A549 (cell line): ENCODE results near the gene BST1. TPM values are rescaled to one million over a fixed set of nuclear protein-coding genes. Genes with fewer than 3 reads are reported as not detected.

Source experiments
- ATAC-seq, 2 experiments: fragments of 200-7000 bp in 1 of 2; fragments of >200 bp in 1 of 2; cut with Nextera tagmentation in 1 of 2; cut with Tn5 transposase in 1 of 2; 3 replicates each; pipeline versions ENCODE4 v1.8.0 to v1.9.1; 2018 to 2020; ENCODE audit warnings: mild to moderate bottlenecking in 1 of 2, moderate library complexity in 1 of 2
- CTCF ChIA-PET: fragments of 300-600 bp; sonication (Branson Sonifier 250); formaldehyde crosslinking; extraction: SDS; loops from one replicate; lab custom pipeline; 2021; ENCODE audit warnings: antibody characterized with exemption, inconsistent platforms; lab: Yijun Ruan, JAX
- POLR2A ChIA-PET: fragments of 350-600 bp; formaldehyde crosslinking; extraction: SDS; loops from one replicate; lab custom pipeline; 2021; ENCODE audit warnings: antibody characterized with exemption, inconsistent platforms; lab: Yijun Ruan, JAX
- DNase-seq, 2 experiments: peaks; one replicate each; pipeline versions ENCODE4 v3.0.0 to v3.0.0-alpha.2; 2011 to 2016; ENCODE audit warnings: low read depth in 1 of 2, low spot score in 1 of 2
- FAIRE-seq: peaks from 2 replicates; lab custom pipeline; 2011; peaks lifted over from hg19 to GRCh38; lab: Jason Lieb, UNC
- H3K27ac ChIP-seq, 2 experiments: fragments of >200 bp; sonication (Bioruptor Twin); formaldehyde crosslinking; 3 replicates each; pipeline ENCODE4 v1.5.1; 2016 to 2017
- H3K4me1 ChIP-seq: fragments of >200 bp; sonication (Bioruptor Twin); formaldehyde crosslinking; 3 replicates; pipeline ENCODE4 v1.6.1; 2016
- H3K4me2 ChIP-seq: fragments of >200 bp; sonication (Bioruptor Twin); formaldehyde crosslinking; 3 replicates; pipeline ENCODE4 v1.6.1; 2016
- H3K4me3 ChIP-seq: fragments of >200 bp; sonication (Bioruptor Twin); formaldehyde crosslinking; 3 replicates; pipeline ENCODE4 v1.5.1; 2016
- H3K9me3 ChIP-seq: fragments of >200 bp; sonication (Bioruptor Twin); formaldehyde crosslinking; 3 replicates; pipeline ENCODE4 v1.6.1; 2016
- BCL3 ChIP-seq: fragments of >200 bp; sonication (Bioruptor Twin); formaldehyde crosslinking; IDR thresholded peaks from 3 replicates; pipeline ENCODE4 v1.6.1; 2016
- BHLHE40 ChIP-seq: IDR thresholded peaks from 2 replicates; pipeline ENCODE4 v1.6.1; 2012; ENCODE audit warnings: low read depth, low read length, inconsistent platforms
- CBX2 ChIP-seq: fragments of 200-600 bp; sonication (generic); IDR thresholded peaks from 2 replicates; pipeline ENCODE4 v1.6.1; 2016; ENCODE audit warnings: low read depth, mild to moderate bottlenecking, borderline replicate concordance
- CEBPB ChIP-seq, 2 experiments: fragments of >200 bp in 1 of 2; sonication (Bioruptor Twin) in 1 of 2; formaldehyde crosslinking in 1 of 2; IDR thresholded peaks; 2 replicates each; pipeline ENCODE4 v1.6.1; 2012 to 2016
- CHD2 ChIP-seq: fragments of 150-350 bp; IDR thresholded peaks from 2 replicates; pipeline ENCODE4 v1.6.1; 2014; ENCODE audit warnings: low read length; ENCODE audit not compliant: partially characterized antibody
- CHD4 ChIP-seq: fragments of 200-600 bp; sonication (generic); IDR thresholded peaks from 2 replicates; pipeline ENCODE4 v1.6.1; 2016; ENCODE audit warnings: antibody characterized with exemption, mild to moderate bottlenecking, borderline replicate concordance
- CTCF ChIP-seq: fragments of >200 bp; sonication (Bioruptor Twin); formaldehyde crosslinking; IDR thresholded peaks from 3 replicates; pipeline ENCODE4 v1.5.1; 2016
- EHF ChIP-seq: fragments of 250-450 bp; sonication (Bioruptor Pico); IDR thresholded peaks from 2 replicates; pipeline ENCODE4 v1.5.0; 2020; ENCODE audit warnings: mild to moderate bottlenecking
- ELK1 ChIP-seq: fragments of 150-350 bp; IDR thresholded peaks from 2 replicates; pipeline ENCODE4 v1.6.1; 2014; ENCODE audit warnings: low read depth, mild to moderate bottlenecking, low read length
- FOSL2 ChIP-seq, 2 experiments: fragments of 450-650 bp in 1 of 2; fragments of >200 bp in 1 of 2; sonication (Bioruptor Twin) in 1 of 2; formaldehyde crosslinking; IDR thresholded peaks; 2 replicates each; pipeline versions ENCODE4 v1.5.0 to v1.6.1; 2016 to 2020; ENCODE audit warnings: mild to moderate bottlenecking in 1 of 2, moderate library complexity in 1 of 2
- FOXS1 ChIP-seq: fragments of 250-450 bp; sonication (Bioruptor Pico); IDR thresholded peaks from 2 replicates; pipeline ENCODE4 v1.5.0; 2020; ENCODE audit warnings: mild to moderate bottlenecking, moderate library complexity
- HDAC2 ChIP-seq: fragments of 200-600 bp; sonication (generic); IDR thresholded peaks from 2 replicates; pipeline ENCODE4 v1.6.1; 2016
- HES2 ChIP-seq: fragments of >200 bp; sonication (Bioruptor Twin); formaldehyde crosslinking; IDR thresholded peaks from 2 replicates; pipeline ENCODE4 v1.6.1; 2016
- HOXA7 ChIP-seq: fragments of 250-450 bp; sonication (Bioruptor Pico); IDR thresholded peaks from 2 replicates; pipeline ENCODE4 v1.5.0; 2020; ENCODE audit warnings: mild to moderate bottlenecking, moderate library complexity
- HOXB13 ChIP-seq: fragments of 250-450 bp; sonication (Bioruptor Pico); IDR thresholded peaks from 2 replicates; pipeline ENCODE4 v1.5.0; 2020; ENCODE audit warnings: low read depth, mild to moderate bottlenecking, moderate library complexity
- JUN ChIP-seq, 2 experiments: fragments of >200 bp; sonication (Bioruptor Twin); formaldehyde crosslinking; IDR thresholded peaks; 2 replicates in 1 of 2; 3 replicates in 1 of 2; pipeline ENCODE4 v1.6.1; 2016 to 2017
- JUNB ChIP-seq: fragments of >200 bp; sonication (Bioruptor Twin); formaldehyde crosslinking; IDR thresholded peaks from 2 replicates; pipeline ENCODE4 v1.6.1; 2016
- MAFK ChIP-seq: fragments of 450-650 bp; IDR thresholded peaks from 2 replicates; pipeline ENCODE4 v1.6.1; 2014; ENCODE audit not compliant: partially characterized antibody
- MAX ChIP-seq: IDR thresholded peaks from 2 replicates; pipeline ENCODE4 v1.6.1; 2012
- NR3C1 ChIP-seq: fragments of >200 bp; sonication (Bioruptor Twin); formaldehyde crosslinking; IDR thresholded peaks from 3 replicates; pipeline ENCODE4 v1.6.1; 2017
- POLR2AphosphoS2 ChIP-seq: conservative IDR thresholded peaks from 2 replicates; pipeline ENCODE4 v1.6.1; 2012; ENCODE audit warnings: low read length, improper control_type of control experiment, inconsistent platforms
- RCOR1 ChIP-seq: fragments of 150-350 bp; IDR thresholded peaks from 2 replicates; pipeline ENCODE4 v1.6.1; 2014; ENCODE audit warnings: antibody characterized with exemption, low read length, low read depth
- RFX5 ChIP-seq: fragments of 450-650 bp; IDR thresholded peaks from 2 replicates; pipeline ENCODE4 v1.7.1; 2014; ENCODE audit warnings: antibody characterized with exemption, mild to moderate bottlenecking, moderate library complexity
- RNF2 ChIP-seq: fragments of 200-600 bp; sonication (generic); IDR thresholded peaks from 2 replicates; pipeline ENCODE4 v1.6.1; 2016; ENCODE audit warnings: low read depth, mild to moderate bottlenecking, antibody characterized with exemption, moderate library complexity, borderline replicate concordance
- TFCP2L1 ChIP-seq: fragments of 250-450 bp; sonication (Bioruptor Pico); IDR thresholded peaks from 2 replicates; pipeline ENCODE4 v1.5.0; 2021; ENCODE audit warnings: mild to moderate bottlenecking
- USF2 ChIP-seq: fragments of 450-650 bp; IDR thresholded peaks from 2 replicates; pipeline ENCODE4 v1.6.1; 2014; ENCODE audit warnings: antibody characterized with exemption
- ZFP36 ChIP-seq: fragments of 450-650 bp; IDR thresholded peaks from 2 replicates; pipeline ENCODE4 v1.6.1; 2014; ENCODE audit warnings: borderline replicate concordance; ENCODE audit not compliant: partially characterized antibody
- WGBS: methylation state at CpG from one replicate; pipeline ENCODE4 v1.1.6; 2017; ENCODE audit errors: missing lambda C conversion rate; 5-methylcytosine and 5-hydroxymethylcytosine counted together
- polyA plus RNA-seq, 4 experiments: library from polyadenylated mRNA; depleted of rRNA in 3 of 4; stranded (reverse); fragments of >200 nt; fragmentation: RNase III in 1 of 4; extraction: RNeasy Plus Mini Kit Qiagen cat#74134 plus additional on column Dnase treatment in 1 of 4; gene quantifications; 2 replicates in 3 of 4; 3 replicates in 1 of 4; pipeline ENCODE4 v1.2.3, GENCODE V29; 2011 to 2017

BST1 gene
- polyA plus RNA-seq, 2 of the 4 experiments (the other 2 are of a cell fraction): 11.7 to 16.0 TPM

- no peak for FAIRE-seq
- peak overlapping the region; percentile 92 to 100 for H3K27ac ChIP-seq
- H3K4me1 ChIP-seq: peaks cover 21% of the 10 kb centered on the region
- TF ChIP-seq TFCP2L1 (CRISPR knock-in tag): no peak
- no peak for TF ChIP-seq HES2
- no peak for TF ChIP-seq MAX
- TF ChIP-seq POLR2AphosphoS2: no peak
- no peak for TF ChIP-seq USF2
- TF ChIP-seq JUNB: no peak
- no peak for TF ChIP-seq BHLHE40
- TF ChIP-seq RCOR1: no peak
- no peak for TF ChIP-seq RFX5
- TF ChIP-seq CHD2: no peak
- no peak for TF ChIP-seq FOSL2 (IDR thresholded peaks at IDR 0.05)
- TF ChIP-seq FOSL2 (CRISPR knock-in tag; IDR thresholded peaks at IDR 0.05): no peak
- H3K4me2 ChIP-seq: peak overlapping the region; percentile 90
- no peak for ATAC-seq
- peak overlapping the region; percentile 69 for H3K4me3 ChIP-seq
- ChIA-PET POLR2A (no interaction called here), CTCF (no interaction called here)
- DNase-seq: no peak
- WGBS: 59% methylated on average over 2 of the region's 2 CpGs
- H3K9me3 ChIP-seq: no peaks in the 10 kb centered on the region
Measured at GRCh38 chr4:15683143-15683495, 19.7 kb upstream of the BST1 start.

GRCh38 chr4:15684498-15684897, 18.4 kb upstream of the BST1 start:
- FAIRE-seq (no peak), ATAC-seq (no peak), DNase-seq (no peak)
- TF ChIP-seq ZFP36 (no peak), CEBPB (IDR thresholded peaks at IDR 0.05) (no peak)
- no peak overlapping the region for H3K4me3 ChIP-seq
- peak overlapping the region in 1 of 2 experiments; percentile 56; a peak in 2 of 6 replicates for H3K27ac ChIP-seq
- WGBS: 85% methylated on average over 1 of the region's 1 CpG
- CTCF ChIA-PET: interaction anchor here (1.3 to 1.6 kb wide), 2 partner anchors 11 to 21 kb away, joined by 3 to 4 read pairs; no protein-coding TSS in a partner anchor
- H3K4me1 ChIP-seq: peaks cover 29% of the 10 kb centered on the region
- POLR2A ChIA-PET: no interaction called here
- H3K4me2 ChIP-seq: peak overlapping the region; percentile 90; the same call in 2 of the 3 replicates
- H3K9me3 ChIP-seq: no peaks in the 10 kb centered on the region

GRCh38 chr4:15688051-15688450, 14.8 kb upstream of the BST1 start:
- Histone ChIP-seq H3K4me2 (no peak overlapping the region), H3K9me3 (no peaks in the 10 kb centered on the region), H3K4me1 (peaks cover 59% of the 10 kb centered on the region), H3K4me3 (no peak overlapping the region), H3K27ac (peak overlapping the region in 1 of 2 experiments; percentile 47; a peak in 1 of 6 replicates)
- FAIRE-seq (no peak), ATAC-seq (no peak), DNase-seq (no peak)
- 83% methylated on average over 5 of the region's 5 CpGs for WGBS
- ChIA-PET CTCF (interaction anchor here (1.4 kb wide), 1 partner anchor 12 kb away, joined by 3 read pairs; no protein-coding TSS in a partner anchor), POLR2A (no interaction called here)
- no peak for TF ChIP-seq ELK1
- TF ChIP-seq, all 56 proteins: peak for 0

GRCh38 chr4:15689540-15689939, 13.3 kb upstream of the BST1 start:
- no peak for DNase-seq
- FAIRE-seq: no peak
- TF ChIP-seq JUNB (no peak), HOXB13 (CRISPR knock-in tag) (no peak), JUN (IDR thresholded peaks at IDR 0.05) (no peak), CBX2 (no peak), RNF2 (no peak), CTCF (no peak), NR3C1 (no peak), MAFK (no peak), HOXA7 (CRISPR knock-in tag) (no peak), FOXS1 (CRISPR knock-in tag) (no peak), HES2 (no peak), CHD4 (no peak), HDAC2 (no peak), EHF (CRISPR knock-in tag) (no peak), BCL3 (no peak)

More at GRCh38 chr4:15689540-15689939, 13.3 kb upstream of the BST1 start:
- ChIA-PET POLR2A (no interaction called here), CTCF (no interaction called here)
- Histone ChIP-seq H3K4me2 (peak overlapping the region; percentile 91), H3K4me1 (peaks cover 53% of the 10 kb centered on the region), H3K9me3 (no peaks in the 10 kb centered on the region), H3K4me3 (peak overlapping the region; percentile 26; the same call in 1 of the 3 replicates), H3K27ac (peak overlapping the region; percentile 93 to 94)
- no peak for ATAC-seq
- WGBS: 64% methylated on average over 2 of the region's 2 CpGs
